Stimulated activated CD4-positive, alpha-beta T cell treated with anti-CD3 and anti-CD28 coated beads, Interleukin-1b, Interleukin-23, amount 100 ng/mL, for 4 hours (primary cell): ENCODE data around the gene SIRT7.

Experiments used
- DNase-seq, 2 donors: peaks; one replicate each; pipeline ENCODE4 v3.0.0-alpha.2; 2020; ENCODE audit warnings: low read depth in 2 of 2

SIRT7 gene

DNA sequence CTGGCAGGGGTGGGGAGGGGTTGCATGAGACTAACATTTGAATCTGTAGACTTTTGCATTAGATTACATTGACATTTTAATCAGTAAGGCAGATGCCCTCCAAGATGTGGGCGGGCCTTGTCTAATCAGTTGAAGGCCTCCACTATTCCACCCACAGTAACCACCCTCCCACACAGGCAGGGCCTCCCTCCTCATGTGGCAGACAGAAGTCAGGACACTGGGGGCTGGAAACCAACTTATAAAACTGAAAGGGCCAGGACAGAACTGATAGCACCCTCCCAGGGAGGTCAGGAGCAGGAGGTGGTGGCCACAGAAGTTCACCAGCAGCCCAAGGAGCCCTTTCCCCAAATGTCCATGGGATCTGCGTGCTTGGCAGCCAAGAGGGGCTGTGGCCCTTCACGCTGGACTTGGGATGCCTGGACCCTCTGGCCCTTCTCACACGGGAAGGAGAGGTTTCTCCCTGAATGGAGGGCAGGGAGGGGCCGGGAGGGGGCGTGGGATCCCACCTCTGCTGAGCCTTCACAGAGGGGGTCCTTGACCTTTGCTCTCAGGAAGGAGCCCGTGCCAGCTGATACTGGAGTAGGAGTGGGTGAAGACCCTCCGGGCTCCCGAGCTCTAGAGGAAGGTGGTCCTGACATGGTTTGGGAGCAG lies 14.5 kb upstream of the SIRT7 start:
- DNase-seq: no peak

- no peak for DNase-seq
Observed at GRCh38 chr17:81931557-81932332, 13.8 kb upstream of the SIRT7 start.

DNA sequence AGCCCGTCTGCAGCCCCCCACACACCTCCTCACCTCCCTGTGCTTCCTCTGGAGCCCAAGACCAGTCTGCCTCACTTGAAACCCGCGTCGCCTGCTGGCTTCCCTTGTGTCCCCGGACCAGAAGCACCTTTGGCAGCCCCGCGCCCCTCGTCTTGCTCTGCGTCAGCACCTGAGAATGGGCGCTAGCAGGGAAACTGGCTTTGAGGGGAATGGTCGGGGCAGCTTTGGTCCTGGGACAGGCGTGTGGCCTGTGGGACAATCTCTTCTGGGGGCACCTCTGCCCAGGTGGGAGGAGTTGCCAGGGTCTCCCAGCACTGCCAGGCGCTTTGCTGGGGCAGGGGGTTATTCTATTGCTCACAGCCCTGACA lies 13.2 kb upstream of the SIRT7 start:
- no peak for DNase-seq

DNA sequence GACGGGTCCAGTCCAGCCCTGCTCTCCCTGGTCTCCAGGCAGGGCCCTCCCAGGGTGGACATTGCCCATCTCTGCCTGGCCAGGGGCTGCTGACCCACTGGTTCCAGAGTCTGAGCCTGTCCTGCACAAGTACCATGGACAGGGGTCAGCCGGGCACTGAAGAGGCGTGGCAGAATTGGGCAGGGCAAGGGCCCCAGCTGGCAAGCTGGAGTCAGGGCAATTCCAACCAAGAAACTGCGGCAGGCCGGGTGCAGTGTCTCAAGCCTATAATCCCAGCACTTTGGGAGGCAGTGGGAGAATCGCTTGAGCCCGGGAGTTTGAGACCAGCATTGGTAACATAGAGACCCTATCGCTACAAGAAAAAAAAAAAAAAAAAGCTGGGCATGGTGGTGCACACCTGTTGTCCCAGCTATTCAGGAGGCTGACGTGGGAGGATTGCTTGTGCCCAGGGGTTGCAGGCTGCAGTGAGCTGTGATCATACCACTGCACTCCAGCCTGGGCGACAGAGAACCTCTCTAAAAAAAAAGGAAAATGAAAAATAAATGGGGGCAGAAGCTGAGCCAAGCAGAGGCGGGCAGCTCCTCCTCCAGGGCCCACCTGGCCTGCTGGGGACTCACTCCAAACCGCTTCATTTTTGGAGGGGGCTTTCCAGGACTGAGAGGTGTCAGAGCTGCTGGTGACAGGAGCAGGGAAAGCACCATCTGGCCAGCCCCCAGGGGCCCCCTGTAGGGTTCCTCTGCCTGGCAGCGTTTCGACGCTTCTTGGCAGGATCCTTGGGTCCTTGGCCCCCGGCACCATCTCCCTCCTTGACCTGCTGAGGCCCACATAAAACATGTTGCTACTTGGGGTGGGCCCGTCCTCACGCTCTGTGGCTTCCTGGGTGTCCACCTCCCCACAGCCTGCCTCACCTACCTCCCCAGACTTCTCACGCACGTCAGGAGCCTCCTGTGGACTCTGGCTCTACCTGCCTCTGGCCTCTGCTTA lies 12.5 kb upstream of the SIRT7 start:
- DNase-seq: no peak

DNA sequence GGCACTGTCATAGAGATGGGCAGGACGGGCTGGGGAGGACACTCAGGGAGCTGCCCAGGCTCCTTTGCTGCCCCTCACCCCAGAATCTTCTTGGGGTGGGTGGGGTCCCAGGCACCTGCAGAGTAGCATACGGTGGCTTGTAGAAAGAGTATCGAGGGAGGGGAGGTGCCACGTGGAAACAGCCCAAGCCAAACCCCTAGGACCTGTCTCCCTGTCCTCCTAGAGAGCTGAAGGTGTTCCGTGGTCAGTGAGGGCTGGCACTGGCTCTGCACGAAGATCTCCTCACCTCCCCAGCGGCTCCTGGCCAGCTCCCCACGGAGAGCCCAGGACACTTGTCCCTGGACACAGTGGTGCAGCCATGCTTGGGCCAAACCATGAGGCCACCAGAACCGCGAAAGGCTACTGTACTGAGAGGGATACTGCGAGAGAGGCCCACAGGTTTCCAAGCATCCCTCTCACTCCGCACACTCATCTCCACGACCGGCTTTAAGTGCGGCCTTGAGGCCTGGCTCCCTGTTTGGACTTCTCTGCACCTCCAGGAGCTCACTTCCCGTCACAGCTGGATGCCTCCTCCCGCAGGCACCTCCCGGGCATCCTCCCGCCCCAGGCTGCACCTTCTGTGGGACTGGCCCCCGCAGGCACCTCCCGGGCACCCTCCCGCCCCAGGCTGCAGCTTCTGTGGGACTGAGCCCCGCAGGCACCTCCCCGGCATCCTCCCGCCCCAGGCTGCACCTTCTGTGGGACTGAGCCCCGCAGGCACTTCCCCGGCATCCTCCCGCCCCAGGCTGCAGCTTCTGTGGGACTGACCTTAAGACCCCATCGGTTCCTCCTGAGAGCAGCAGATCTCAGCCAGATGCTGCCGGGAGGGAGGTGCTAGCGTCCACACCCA lies 11.5 kb upstream of the SIRT7 start:
- no peak for DNase-seq

GRCh38 chr17:81928544-81929252 lies 10.7 kb upstream of the SIRT7 start:
- no peak for DNase-seq

DNA sequence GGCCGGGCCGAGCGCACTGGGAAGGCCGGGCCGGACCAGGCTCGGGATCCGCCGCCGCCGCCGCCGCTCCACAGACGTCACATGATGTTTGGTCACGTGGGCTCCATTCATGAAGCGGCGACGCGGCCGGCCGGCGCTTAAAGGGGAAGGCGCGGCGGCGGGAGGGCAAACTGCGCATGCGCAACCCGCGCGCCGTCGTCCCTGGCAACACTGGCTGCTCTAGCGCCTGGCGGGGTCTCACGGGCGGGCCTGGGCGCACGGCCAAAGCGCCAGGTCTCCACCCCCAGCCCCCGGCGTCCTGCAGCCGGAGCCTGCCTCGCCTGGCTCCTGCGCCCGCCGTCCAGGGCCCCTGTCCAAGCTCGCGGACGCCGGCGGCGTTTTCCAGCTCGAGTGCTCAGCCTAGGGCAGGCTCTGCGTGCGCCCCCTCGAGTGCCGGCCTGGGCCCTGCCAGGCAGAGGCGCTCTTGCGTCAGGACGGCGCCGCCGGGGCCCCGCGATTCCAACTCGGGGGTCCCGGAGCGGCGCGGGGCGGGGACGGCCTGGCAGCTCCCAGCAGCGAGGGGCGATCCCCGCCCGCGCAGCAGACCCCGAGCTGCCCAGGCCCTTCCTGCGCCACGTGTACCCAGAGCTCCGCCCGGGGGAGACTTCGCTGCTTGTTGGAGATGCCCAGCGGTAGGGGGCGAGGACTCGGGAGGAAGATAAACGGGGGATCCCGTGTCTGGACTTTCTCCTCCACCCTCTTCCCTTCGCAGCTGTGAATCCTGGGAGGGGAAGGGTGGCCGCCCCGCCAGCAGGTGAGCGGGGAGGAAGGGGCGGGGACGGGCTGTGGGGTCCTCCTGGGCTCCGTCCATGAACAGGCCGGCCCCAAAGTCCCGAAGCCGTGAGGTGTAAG lies 9.9 kb upstream of the SIRT7 start, which contains the start of gene MAFG:
MAFG (minus strand) TSS at position 83 of the 891 bp plus-strand sequence. CDS start 4,550 bp downstream, outside the sequence.
- peak; percentile 84 to 87 for DNase-seq

GRCh38 chr17:81927152-81927652 lies 9.2 kb upstream of the SIRT7 start:
- DNase-seq: peak in 1 of 2 donors; percentile 42

DNA sequence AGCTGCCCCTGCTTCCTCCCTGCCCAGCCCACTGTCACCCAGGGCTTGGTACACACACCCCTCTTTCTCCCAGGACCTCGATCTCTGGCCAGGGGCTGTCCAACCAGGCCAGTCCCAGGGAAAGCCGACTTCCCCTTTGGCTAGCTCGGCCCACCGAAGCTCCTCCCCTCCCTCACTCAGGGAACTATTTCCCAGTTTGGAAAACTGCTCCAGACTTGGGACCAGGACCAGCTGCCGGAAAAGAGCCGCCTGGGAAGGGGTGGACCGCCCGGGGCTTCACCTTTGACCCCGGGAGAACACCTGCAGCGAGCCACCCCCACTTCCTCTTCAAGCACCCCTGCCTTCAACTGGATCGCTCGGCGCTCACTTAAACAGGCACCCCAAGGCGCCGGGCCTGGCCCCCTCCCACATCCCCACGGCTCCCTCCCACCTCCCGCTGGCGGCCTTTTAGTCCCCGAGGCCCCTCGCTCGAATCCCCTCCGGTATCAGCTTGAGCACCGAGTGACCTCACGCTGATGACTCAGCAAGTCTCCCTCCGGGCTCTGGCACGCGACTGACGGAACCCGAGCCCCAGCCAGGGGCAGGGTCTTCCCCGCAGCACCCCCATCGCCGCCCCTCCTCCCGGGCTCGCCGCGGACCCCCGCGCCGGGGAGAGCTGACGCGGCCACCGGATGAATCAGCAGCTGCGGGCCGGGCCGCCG lies 8.6 kb upstream of the SIRT7 start:
- DNase-seq: peak; percentile 41 to 67

- no peak for DNase-seq
Observed at GRCh38 chr17:81925860-81926450, 8.0 kb upstream of the SIRT7 start.

- no peak for DNase-seq
Observed at GRCh38 chr17:81924557-81925532, 6.9 kb upstream of the SIRT7 start.

DNA sequence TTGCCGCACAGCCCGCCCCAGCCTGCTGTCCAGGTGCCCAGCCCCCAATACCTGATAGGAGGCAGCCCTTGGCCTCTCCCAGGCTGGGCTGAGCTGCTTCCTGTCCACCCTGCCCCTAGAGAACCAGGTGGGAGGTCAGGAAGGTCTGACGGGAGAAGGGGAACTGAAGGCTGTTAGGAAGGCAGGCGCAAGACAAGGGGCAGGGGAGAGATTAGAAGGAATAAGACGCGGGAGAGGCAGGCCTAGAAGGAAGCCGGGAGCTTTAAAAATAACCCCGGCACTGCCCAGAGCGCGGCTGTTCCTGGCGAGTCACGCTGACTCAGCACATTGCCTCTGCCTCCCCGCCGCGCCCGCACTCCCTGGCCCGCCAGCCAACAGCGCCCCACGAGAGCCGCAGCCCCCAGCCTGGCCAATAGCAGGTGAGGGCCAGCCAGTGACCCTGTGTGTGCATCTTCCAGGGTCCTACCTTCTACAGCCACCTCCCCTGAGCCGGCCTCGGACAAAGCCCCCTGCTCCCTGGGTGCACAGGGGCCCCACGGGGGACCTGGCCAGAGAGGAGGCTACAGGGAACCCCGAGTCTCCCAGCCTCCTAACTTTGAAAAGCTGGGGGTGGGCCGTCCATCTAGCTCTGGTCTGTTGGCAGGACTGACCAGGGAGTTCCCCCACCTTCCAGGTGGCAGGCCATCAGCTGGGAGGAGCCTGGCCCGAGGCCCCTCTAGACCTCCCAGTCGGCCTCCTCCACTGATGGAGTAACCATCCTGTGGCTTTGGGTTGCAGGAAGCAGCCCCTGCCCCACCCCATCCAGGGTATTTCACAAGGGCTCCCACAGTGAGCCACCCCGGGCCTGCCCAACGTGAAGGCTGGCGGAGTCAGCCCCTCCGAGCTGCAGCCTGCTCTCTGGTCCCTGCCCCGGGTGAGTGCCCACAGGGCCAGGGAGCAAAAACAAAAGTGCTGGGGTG lies 5.6 kb upstream of the SIRT7 start:
- no peak for DNase-seq

GRCh38 chr17:81922566-81923301 lies 4.8 kb upstream of the SIRT7 start:
- no peak for DNase-seq

DNA sequence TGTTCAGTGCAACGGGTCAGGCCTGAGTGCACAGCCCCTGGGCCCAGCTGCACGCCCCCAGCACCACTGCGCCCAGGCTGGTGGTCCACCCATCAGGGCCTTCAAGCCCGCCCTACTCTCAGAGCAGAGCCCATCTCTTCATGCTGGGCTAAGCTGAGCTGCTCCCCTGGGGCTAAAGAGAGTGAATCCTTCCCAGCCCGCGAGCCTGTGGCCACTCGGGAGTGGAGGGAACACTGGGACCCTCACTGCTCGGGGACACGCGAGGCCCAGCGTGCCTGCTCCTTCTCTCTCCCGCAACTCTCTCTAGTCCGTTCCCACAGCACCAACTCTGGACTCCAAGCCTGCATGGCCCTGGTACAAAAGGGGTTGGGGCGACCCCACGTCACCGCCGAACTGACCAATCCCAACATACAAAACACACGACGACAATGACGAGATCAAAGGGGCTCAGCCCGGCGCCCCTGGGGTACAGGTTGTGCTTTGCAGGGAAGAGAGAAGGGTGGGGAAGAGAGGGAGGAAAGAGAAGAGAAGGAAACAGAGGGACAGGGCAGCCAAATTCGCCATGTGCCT lies 4.1 kb upstream of the SIRT7 start:
- no peak for DNase-seq

- no peak for DNase-seq
Observed at GRCh38 chr17:81921537-81921862, 3.5 kb upstream of the SIRT7 start.
